Brain microvascular endothelial cell (primary cell): ENCODE results near the gene FSD1L.
A peak's percentile ranks its signal among the peaks of the same experiment; 100 is the strongest.

Experiments
- DNase-seq: peaks from one replicate; pipeline ENCODE4 v3.0.0-alpha.2; 2020
- H3K27ac ChIP-seq: fragments of 250-450 bp; sonication (Bioruptor Pico); 2 replicates; pipeline ENCODE4 v1.5.1; 2020; ENCODE audit warnings: mild to moderate bottlenecking, moderate library complexity
- H3K27me3 ChIP-seq: fragments of 250-450 bp; sonication (Bioruptor Pico); replicated peaks from 2 replicates; pipeline ENCODE4 v1.5.1; 2020; ENCODE audit warnings: mild to moderate bottlenecking
- H3K36me3 ChIP-seq: fragments of 250-450 bp; sonication (Bioruptor Pico); replicated peaks from 2 replicates; pipeline ENCODE4 v1.5.1; 2020; ENCODE audit warnings: mild to moderate bottlenecking
- H3K4me3 ChIP-seq: 2 replicates; pipeline ENCODE4 v1.5.1; 2011; ENCODE audit warnings: low read depth, mild to moderate bottlenecking, control low read depth, low read length, moderate library complexity
- in situ Hi-C: cut with HindIII; loops from 2 replicates; pipeline ENCODE4 v1.10.0; 2017; ENCODE audit warnings: low sequenced_read_pairs, low pct_ligation_motif_present
- TF ChIP-seq, protein P1 (sequence below): IDR thresholded peaks from 2 replicates; pipeline ENCODE4 v1.5.1; 2011; ENCODE audit warnings: low read depth, mild to moderate bottlenecking, moderate library complexity, low read length, control low read depth, inconsistent platforms; ENCODE audit errors: missing control alignments

Gene FSD1L

DNA sequence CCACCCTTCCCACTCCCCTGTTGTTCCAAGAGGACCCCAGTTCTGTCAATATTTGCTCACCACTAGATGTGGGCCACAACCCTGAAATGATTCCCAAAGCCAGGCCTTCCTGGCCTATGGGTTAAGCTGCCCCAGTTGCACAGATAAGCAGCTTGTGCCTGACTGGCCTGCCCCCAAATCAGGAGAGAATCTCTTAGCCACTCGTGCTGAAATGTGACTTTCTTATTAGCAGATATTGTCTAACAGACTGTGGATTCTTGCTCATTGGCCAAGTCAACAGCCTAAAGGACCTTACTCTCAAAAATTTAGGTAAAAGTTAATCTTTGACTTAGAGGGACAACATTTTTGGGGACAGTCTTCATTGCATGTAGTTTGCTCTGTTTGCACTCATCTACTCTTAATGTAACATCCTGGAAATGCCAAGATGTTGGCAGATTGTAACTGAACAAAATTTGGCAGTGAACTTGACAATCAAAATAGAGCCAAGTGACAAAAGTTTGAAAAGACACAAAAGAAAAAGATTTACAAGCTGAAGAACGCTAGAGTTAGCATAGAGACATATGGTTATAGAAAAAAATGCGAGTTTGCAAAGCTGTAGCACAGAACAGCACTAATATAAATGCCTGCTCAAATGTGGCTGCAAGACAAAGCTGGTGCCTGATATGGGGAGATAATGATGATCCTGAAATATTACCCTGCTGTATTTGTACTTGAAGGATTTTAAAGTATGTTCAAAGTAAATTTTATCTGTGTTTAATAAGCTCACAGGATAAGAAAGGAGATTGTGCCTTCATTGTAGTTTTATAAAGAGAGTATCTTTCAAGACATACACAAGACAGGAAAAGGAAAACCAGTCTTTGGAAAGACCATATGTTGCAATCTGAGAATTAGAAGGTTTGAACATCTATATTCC lies 29.0 kb upstream of the FSD1L start:
- TF ChIP-seq, protein P1, sequence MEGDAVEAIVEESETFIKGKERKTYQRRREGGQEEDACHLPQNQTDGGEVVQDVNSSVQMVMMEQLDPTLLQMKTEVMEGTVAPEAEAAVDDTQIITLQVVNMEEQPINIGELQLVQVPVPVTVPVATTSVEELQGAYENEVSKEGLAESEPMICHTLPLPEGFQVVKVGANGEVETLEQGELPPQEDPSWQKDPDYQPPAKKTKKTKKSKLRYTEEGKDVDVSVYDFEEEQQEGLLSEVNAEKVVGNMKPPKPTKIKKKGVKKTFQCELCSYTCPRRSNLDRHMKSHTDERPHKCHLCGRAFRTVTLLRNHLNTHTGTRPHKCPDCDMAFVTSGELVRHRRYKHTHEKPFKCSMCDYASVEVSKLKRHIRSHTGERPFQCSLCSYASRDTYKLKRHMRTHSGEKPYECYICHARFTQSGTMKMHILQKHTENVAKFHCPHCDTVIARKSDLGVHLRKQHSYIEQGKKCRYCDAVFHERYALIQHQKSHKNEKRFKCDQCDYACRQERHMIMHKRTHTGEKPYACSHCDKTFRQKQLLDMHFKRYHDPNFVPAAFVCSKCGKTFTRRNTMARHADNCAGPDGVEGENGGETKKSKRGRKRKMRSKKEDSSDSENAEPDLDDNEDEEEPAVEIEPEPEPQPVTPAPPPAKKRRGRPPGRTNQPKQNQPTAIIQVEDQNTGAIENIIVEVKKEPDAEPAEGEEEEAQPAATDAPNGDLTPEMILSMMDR: no peak
- Histone ChIP-seq H3K36me3 (no peaks in the 10 kb centered on the region), H3K4me3 (no peak overlapping the region), H3K27me3 (no peaks in the 10 kb centered on the region), H3K27ac (no peak overlapping the region)
- in situ Hi-C loops: no loop called here
- no peak for DNase-seq

DNA sequence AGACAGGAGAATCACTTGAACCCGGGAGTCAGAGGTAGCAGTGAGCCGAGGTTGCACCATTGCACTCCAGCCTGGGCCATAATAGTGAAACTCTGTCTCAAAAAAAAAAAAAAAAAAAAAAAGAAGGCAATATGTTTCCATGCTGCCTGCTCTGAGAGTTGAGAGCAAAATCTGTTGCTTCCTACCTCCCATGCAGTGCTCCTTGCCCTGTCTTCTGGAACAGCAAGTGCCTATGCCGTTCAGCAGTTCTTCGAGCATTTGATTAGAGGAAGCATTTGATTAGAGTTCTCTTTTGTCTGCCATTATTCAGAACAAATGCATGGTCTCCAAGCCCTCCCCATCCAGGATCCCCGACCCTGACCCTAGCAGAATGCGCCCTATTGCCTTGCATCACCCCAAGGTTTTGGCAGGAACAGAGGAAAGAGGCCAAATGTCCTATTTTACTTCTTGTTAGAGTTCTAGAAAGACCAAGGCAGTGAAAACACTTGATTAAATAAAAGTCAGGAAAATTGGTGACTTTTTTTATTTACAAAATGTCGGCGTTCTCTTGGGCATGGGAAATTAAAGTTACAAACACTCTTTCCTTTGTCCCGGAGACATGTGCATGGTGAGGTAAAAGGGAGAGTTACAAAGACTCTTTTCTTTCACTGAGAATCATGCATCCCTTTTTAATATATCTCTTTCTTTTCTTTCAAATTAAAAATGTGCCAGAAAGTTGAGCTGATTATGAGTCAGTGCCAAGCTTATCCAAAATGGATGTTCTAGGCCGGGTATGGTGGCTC lies 27.8 kb upstream of the FSD1L start:
- H3K4me3 ChIP-seq: no peak overlapping the region
- DNase-seq: no peak
- H3K27ac ChIP-seq: no peak overlapping the region
- no peaks in the 10 kb centered on the region for H3K27me3 ChIP-seq
- TF ChIP-seq, protein P1: no peak
- in situ Hi-C loops: no loop called here
- H3K36me3 ChIP-seq: no peaks in the 10 kb centered on the region

DNA sequence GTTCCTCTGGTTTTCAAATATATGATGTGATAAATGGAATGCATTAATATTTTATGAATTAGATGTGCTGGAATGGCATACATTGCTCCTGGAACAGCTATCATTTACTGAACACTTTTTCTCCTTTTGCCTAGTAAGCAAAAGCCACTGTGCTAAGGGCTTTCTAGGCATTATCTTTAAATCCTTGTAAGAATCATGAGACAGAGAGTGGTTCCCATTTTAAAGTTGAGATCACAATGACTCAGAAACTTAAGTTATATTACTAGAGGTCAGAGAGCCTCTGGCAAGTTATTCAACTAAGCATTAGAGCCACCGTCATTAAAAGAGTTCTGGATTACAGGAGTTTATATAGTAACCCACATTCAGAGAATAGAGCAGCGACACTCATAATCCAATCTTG lies 26.7 kb upstream of the FSD1L start:
- no peak overlapping the region for H3K27ac ChIP-seq
- in situ Hi-C loops: no loop called here
- DNase-seq: no peak
- no peak overlapping the region for H3K4me3 ChIP-seq
- no peaks in the 10 kb centered on the region for H3K36me3 ChIP-seq
- TF ChIP-seq, protein P1: no peak
- no peaks in the 10 kb centered on the region for H3K27me3 ChIP-seq

DNA sequence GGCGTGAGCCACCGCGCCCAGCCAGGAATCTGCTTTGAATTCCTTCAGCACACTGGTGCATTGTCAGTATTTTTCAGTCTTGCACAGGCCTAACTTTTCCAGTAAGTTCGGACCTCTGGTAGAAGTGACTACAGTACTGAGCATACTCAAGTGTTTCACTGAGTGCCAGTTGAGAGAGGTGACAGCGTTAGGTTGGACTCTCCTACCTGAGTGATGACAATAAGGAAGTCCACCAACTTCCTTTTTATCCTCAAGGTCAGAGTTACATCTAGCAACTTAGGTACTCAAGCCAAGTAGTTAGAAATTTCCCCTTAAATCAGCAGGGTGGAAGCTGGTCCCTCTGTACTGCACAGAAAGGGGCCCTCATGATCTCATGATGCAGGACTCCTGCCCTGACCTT lies 26.0 kb upstream of the FSD1L start:
- in situ Hi-C loops: no loop called here
- Histone ChIP-seq H3K27me3 (no peaks in the 10 kb centered on the region), H3K27ac (no peak overlapping the region), H3K36me3 (no peaks in the 10 kb centered on the region), H3K4me3 (no peak overlapping the region)
- no peak for DNase-seq
- TF ChIP-seq, protein P1: no peak

DNA sequence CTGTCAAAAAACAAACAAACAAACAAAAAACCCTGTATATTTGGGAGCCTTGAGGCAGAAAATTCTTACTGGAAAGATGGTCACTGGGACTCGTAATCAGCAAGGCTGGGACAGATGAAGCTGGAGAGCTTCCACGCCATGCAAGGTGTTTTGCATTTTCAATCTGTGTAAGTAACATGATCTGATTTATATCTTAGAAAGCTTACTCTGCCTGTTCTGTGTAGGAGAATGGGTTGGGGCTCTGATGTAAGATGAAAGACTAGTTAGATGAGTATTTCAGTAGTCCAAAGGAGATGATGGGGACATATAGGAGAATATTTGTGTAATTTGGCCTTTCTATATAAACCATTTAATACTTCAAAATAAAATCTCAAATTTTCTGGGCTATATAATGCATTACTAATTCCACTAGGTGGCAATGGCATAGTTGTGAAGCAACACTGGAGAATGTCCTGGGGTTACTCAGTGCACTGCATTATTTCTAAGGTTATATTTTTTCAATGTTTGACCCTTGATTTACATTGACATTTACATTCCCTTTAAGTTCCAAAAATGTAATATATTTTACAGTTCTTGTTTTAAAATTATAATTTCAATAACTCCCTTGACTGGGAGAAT lies 21.9 kb upstream of the FSD1L start:
- Histone ChIP-seq H3K27me3 (no peaks in the 10 kb centered on the region), H3K36me3 (no peaks in the 10 kb centered on the region), H3K27ac (no peak overlapping the region), H3K4me3 (no peak overlapping the region)
- TF ChIP-seq, protein P1: peak; percentile 56
- in situ Hi-C loops: no loop called here
- DNase-seq: no peak
